CD4-positive, alpha-beta T cell treated with Interferon gamma for 1 hour (primary cell): ENCODE data around the gene CFAP97D1.

ENCODE experiments used
- DNase-seq: peaks from one replicate; pipeline ENCODE4 v3.0.0-alpha.2; 2020

The CFAP97D1 gene

DNA sequence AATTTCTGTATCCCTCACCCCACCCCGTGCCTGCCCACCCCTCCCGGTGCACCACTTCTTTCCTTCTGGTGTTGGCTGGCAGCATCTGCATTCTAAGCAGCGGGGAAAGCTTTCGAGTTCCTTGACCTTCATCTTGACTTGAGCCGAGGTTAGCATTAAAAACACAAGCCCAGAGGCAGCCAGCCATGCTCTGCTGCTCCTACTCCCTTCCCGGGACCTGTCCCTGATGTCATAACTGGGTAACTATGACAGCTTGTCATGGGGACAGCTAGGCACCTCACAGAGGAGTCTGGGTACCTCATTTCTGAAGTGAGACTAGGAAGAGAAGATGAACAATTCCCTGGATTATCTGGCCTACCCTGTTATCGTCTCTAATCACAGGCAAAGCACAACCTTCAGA, at the start of gene CFAP97D1:
TSS of gene CFAP97D1 (plus strand) at position 301 of the 400 bp plus-strand sequence. CDS start at position 329, 28 bp downstream.
- no peak for DNase-seq

DNA sequence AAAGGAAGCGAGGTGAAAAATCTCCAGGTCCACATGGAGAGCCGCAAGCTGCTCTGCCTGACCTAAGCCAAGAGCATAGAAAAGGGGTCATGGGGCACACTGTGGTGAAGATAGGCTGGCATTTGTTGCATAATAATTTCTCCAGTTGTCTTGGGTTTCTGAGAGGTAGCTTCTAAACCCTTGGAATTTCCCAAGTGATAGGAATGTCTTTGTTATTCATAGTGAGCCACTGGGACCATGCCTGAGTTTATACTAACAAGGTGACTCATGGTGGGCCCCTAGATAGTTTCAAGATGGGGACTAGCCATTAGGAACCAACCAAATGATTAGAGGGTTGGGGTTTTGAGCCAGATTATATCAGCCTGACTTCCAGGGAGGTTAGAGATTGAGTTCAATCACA, 47.3 kb upstream of the CFAP97D1 start:
- DNase-seq = no peak

DNA sequence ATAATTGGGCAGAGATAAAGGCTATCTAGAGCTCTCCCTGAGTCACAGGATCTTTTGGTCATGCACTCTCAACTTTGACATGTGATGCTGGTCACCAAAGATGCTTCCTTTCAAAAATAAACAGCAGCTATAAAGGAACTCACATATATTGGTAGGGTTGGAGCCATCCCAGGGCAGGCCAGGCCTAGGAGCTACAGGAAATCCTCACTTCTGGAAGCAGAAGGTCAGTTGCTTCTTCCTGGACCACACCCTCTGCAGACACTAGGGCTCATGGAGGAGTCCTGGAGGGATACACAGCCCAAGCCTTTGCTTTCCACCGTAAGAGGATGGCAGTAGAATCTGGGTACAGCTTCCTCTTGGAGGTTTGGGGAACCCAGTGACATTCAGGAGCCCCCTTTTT, 46.3 kb upstream of the CFAP97D1 start:
- no peak for DNase-seq

- DNase-seq = no peak
Observed at GRCh38 chr17:43734376-43734775, 45.9 kb upstream of the CFAP97D1 start.

GRCh38 chr17:43736389-43736788, 43.8 kb upstream of the CFAP97D1 start:
- no peak for DNase-seq

DNA sequence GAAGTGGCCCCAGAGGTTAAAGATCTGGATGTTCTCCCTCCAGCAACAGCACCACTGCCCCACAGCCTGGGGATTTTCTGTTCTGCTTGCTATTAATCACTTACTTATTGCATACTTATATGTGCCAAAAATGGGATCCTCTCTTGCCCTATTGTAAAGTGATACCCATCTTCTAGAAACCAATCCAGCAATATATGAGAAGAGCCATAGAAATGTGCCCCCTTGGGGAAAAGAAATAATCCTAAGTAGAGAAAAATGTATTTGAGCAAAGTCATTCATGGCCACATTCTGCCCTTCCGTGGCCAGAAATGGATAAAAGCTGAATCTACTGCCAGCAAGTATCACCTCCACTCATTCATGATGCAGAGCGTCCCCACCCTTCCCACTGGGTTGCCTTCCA, 42.5 kb upstream of the CFAP97D1 start:
- DNase-seq = no peak

- DNase-seq = no peak
Observed at GRCh38 chr17:43740541-43740940, 39.7 kb upstream of the CFAP97D1 start.

GRCh38 chr17:43741636-43742035, 38.6 kb upstream of the CFAP97D1 start:
- no peak for DNase-seq

- no peak for DNase-seq
Observed at GRCh38 chr17:43745541-43745940, 34.7 kb upstream of the CFAP97D1 start.

GRCh38 chr17:43750153-43750552, 30.1 kb upstream of the CFAP97D1 start:
- no peak for DNase-seq

- DNase-seq = no peak
Observed at GRCh38 chr17:43753493-43754129, 26.6 kb upstream of the CFAP97D1 start.

GRCh38 chr17:43754947-43755346, 25.3 kb upstream of the CFAP97D1 start:
- DNase-seq = no peak

DNA sequence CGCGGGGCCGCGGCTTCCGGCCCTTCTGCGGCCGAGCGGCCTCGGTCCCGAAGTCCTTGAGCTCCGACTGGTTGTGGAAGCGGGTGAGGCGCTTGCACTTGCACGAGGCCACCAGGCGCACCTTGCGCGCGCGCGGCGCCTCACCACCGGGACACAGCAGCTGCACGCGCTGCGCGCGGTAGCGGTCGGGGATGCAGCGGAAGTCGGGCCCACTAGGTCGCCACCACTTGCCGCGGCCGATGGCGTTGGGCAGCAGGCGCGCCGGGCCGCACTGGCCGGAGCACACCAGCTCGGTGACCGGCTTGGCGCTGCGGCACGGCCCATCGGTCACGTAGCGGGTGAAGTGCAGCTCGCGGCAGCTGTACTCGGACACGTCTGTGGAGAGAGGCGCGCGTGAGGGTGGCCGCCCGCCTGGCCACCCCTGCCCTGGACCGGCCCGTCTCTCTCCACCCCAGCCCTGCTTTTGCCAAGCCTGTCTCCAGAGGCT, 24.8 kb upstream of the CFAP97D1 start:
- DNase-seq = no peak

DNA sequence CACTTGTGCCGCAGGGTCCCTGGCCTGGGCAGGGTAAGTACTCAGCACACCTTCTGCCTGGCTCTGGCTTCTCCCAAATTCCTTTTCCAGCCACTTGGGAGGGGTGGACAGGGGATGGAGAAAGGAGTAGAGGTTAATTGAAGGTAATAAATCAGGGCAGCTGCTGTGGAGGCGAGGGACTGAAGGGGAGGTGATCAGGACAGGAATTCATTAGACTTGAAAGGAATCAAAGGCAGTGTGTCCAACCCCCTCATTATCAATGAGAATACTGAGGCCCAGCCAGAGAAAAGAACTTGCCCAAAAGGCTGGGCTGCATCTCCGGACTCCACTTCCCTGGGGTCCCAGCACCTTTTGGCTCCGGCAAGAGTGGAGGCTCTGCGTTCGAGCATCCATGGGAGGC, 24.0 kb upstream of the CFAP97D1 start:
- no peak for DNase-seq

- DNase-seq = no peak
Observed at GRCh38 chr17:43757171-43757660, 23.0 kb upstream of the CFAP97D1 start.

GRCh38 chr17:43758086-43758485, 22.1 kb upstream of the CFAP97D1 start:
- no peak for DNase-seq

DNA sequence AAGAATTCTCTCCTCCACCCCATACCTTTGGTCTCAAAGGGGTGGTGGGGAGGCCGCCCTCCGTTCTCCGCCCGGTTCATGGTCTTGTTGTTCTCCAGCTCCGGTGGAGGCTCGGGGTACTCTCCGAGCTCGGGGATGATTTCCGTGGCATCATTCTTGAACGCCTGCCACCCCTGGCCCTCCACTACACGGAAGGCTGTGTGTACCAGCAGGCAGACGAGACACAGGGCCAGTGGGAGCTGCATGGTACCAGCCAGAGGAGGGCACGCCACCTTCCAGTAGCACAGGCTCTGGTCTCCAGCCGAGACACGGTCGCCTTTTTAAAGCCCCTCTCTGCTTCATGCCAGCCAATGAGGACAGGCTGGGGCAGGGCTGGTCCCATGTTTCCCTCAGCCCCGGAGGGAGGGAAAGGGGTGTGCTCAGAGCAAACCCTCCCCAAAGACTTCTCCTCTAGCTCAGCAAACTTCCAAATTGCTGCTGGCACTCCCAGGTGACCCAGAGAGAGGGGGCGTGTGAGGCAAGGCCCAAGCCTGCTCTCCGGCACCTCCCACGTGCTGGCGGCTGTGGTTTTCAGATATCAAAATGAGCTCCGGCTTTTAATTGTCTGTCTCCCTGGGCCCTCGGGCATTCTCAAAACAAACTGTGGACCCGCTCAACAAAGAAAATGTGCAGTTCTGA, 21.6 kb upstream of the CFAP97D1 start, which contains the start of gene SOST:
TSS of gene SOST (minus strand) at position 295 of the 678 bp plus-strand sequence. CDS start at position 245, 50 bp downstream.
- no peak for DNase-seq

DNA sequence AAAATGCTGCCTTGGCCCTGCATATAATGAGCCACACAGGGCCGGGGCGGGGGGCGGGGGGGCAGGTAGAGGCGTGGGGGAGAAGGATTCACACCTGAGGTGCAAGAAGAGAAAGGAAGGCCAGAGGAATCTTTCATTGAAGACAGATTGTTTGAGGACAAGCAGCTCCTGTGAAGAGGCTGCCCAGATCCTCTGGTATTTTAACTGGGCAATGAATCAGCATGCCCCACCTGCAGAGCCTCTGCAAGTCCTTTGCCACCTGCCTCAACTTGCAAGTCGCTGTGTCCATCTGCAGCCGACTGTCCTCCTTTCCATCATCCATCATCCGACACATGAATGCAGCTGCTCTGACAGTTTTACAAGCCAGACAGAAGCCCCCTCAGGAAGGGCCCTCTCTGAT, 20.4 kb upstream of the CFAP97D1 start:
- no peak for DNase-seq

DNA sequence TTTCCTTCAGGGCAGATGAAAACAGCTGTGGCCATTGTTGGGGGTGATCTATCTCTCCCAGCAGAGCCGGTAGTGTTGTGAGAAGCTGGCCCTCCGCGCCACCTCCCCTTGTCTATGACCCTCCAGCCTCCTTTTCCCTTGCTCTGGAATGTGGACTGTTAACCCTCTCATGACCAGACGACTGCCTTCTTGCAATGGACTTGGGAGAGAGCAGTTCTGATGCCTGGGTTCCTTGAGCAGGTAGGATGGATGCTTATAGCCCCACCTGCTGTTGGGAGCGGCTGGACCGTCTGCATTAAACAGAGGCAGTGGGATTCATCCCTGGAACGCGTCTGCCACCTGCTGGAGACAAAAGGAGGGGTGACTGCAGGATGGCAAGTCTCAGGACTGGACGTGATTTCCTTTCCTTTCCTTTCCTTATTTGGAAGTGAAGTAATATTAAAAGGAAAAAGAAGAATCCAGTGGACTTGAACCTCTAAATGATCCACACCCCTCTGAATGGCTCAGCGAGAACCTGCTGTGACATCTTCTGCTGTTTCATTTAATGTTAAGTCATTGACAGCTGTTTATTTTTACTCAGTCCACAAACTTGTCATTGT, 19.9 kb upstream of the CFAP97D1 start:
- DNase-seq = peak; percentile 81

DNA sequence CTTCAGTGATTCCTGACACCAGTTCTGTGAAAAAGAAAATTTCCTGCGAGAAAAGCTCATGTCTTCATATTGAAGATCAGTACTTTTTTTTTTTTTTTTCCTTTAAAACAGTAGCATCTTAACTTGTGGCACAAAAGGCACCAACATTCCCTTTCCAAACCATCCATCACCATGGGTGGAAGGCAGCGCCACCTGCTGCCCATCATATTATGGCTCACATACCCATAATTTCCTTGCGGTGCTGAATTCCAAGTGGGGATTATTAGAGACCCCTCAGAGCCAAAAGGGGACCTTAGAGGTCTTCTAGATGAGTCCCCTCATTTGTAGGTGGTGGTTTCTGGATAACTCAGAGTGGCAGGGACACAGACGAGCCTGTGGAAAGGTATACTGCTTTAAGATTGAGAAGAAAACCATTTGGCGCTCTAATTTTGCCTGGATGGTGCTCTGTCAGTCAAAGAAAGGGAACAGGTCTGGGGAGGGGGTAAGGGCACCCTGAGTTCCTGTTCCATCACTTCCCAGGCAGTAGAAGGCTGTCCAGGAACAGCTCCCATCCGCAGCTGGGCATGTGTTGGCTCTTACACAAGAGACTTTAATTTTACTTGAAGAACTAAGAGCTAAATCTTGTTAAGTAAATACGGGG, 13.7 kb upstream of the CFAP97D1 start:
- no peak for DNase-seq

DNA sequence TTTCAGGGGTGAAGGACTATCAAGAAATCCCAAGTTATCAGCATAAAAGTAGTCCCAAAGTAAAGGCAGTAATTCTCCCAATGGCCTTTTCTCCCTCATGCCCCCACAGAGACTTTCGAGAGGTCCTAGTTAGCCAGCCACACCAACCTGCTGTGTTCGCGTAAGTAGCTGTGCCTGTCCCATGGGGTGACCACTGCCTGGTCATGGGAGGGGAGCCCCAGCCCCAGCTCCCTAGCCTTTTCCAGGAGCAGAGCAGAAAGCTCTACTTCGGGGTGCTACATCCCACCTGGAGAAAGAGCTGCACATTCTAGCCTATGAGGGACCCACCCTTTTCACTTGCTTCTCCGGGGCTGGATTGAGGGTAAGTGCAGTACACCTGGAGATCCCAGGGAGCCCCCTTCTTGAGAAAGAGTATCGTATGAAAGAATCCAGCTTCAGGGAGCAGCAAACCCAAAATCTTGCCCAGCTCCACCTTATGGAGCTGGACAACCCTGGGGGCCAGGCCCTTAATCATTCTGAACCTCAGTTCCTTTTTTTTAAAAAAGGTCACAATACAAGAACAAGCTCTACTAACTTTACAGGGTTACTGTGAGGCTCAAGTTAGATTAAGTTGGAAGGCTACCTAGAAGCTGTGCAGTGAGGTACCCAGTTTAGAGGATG, 13.1 kb upstream of the CFAP97D1 start:
- DNase-seq = no peak

- DNase-seq = no peak
Observed at GRCh38 chr17:43767713-43768059, 12.5 kb upstream of the CFAP97D1 start.

GRCh38 chr17:43768382-43768781, 11.9 kb upstream of the CFAP97D1 start:
- peak; percentile 64 for DNase-seq
